HG03108 (cell line): ENCODE results near the gene UMPS.

Source experiments
- ATAC-seq: cut with Tn5 transposase; IDR thresholded peaks from one replicate; pipeline ENCODE4 v1.9.1; 2021; ENCODE audit warnings: moderate library complexity; ENCODE audit not compliant: unreplicated experiment

Gene UMPS

GRCh38 chr3:124797426-124797945 lies 67.2 kb downstream of the UMPS start:
- ATAC-seq = no peak
